GM18873 (cell line): ENCODE results near the gene AGBL3.

ENCODE experiments used
- ATAC-seq: cut with Tn5 transposase; IDR thresholded peaks from one replicate; pipeline ENCODE4 v1.9.1; 2021; ENCODE audit warnings: mild to moderate bottlenecking, moderate library complexity, moderate number of reproducible peaks; ENCODE audit not compliant: unreplicated experiment, low FRiP score

Gene AGBL3

DNA sequence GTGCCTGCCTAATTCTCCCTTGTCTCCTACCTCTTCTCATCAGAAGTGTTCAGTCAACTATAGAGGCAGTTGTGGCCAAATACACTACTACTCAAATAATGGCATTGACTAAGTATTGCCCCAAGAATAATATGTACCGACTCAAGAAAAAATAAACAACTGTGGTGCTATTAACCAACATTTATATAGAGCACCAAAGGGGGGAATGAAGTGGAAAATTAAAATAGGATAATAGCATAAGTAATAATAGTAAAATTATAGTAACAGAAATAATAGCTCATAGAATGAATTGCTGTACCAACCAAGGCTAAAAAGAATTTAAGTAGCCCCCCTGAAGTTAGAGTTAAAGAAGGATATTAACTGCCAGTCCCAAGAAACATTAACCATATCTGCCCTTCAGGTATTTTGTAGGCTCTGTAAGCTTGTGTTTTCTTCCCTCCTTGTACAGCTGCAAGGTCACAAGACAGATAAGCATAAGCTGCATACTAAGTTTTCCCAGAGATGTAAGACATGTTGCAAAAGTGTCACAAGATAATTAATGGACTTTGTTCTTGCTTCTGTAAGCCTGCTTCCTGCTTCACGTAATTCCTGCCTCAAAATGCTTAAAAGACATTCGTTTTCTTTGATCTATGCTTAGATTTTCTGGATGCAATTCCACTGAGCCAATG lies 195.1 kb downstream of the AGBL3 start:
- ATAC-seq = no peak

DNA sequence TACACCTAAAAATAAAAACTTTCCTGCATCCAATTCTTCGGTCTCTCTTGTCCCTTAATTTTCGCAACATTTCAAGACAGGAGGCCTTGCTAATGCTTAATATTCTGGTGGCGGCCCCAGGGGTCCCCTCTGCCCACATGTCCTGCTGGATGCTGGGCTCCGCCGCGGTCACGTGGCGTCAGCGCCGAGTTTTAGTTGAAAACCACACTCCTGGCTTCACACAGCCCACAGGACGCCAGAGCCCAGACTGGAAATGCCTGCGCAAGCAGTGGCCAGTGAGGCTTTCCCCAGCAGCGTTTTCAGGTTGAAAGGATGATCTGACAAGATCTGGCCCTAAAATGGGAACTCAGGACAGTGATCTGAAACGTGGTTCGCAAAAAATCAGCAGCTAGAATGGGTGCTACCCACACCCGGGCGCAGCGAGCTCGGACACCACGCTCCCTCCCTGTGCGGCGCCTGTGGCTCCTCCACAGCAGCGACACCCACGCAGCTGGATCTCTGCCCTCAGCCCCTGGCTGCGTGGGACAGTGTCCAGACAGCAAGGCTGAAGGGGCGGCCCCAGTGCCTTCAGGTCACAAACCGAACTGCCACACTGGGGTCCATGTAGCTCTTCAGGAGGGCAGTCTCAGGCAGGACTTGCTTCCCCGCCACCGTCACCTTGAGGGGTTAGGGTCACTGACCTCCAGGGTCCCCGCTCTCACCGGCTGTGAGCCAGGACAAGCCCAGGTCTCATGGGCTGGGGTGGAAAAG lies 195.8 kb downstream of the AGBL3 start:
- ATAC-seq = no peak

DNA sequence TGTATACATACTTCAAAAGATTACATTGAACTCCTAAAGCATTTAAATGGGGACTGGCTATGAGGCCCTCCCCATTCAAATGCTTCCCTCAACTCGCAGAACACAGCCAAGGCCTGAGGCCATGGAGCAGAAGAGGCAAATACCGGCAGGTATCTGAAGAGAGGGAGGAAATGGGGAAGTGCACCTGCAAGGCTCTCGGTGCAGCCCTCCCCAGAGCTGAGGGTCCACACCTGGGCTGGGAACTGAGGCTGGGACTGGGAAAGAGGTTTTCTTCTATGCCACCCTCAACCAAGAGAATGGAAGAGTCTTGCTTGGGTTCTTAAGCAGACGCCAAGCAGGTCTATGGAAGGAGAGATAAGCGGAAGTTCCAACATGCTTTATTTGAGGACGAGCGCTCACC lies 197.2 kb downstream of the AGBL3 start:
- ATAC-seq = no peak

DNA sequence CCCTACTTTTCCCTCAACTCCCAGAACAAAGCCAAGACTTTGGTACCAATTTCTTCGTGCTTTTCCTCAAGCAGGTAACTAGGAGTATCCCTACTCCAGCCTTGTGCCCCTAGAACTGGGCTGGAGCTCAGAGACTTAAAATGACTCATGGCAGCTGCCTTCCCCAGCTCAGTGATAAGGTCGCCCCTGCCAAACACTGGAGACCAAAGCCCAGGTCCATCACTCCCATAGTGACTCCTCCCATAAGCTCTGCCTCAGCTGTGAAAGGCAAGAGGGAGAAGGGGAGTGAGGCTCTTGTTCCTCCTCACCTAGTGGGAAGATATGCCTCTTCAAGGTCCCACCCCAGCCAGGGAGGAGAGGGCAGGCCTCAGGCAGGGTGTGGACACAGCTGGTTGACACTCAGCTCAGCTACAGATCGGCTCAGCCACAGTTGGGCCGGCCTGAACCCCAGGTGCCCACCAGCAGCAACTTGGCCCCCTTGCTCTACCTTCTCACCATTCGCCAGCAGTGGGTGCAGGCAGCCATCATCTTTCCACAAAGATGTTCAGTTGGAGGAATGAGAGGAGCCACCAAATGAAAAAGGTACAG lies 198.0 kb downstream of the AGBL3 start:
- ATAC-seq = no peak
